Measurements from ENCODE around the gene BCHE. TPM values are rescaled to one million over a fixed set of nuclear protein-coding genes. Genes with fewer than 3 reads are reported as not detected.

BCHE gene
- total RNA-seq = 100 to 1,000 TPM in 1 of 4 donors, 10 to 100 TPM in 2, 1 to 10 TPM in 1; 9.7 to 252 (median 33.4) TPM

GRCh38 chr3:165837058-165837525, at the start of gene BCHE:
Gene BCHE, minus strand, starts transcription at chr3:165837423. Its CDS starts 6,390 bp downstream, at chr3:165831033.
- peak; percentile 40 to 52 for DNase-seq
- Histone ChIP-seq H3K27me3 (no peaks in the 10 kb centered on the region), H3K4me3 (peak within 1 kb of the TSS; percentile 22 to 32), H3K4me1 (no peaks in the 10 kb centered on the region), H3K27ac (peak within 1 kb of the TSS in 1 of 2 donors; percentile 4), H3K36me3 (no peaks in the 10 kb centered on the region), H3K9me3 (no peaks in the 10 kb centered on the region)
- intact Hi-C loops (cut with DNase I; ENCODE audit: low total_unique reads) = no loop called here
- TF ChIP-seq POLR2A (IDR thresholded peaks at IDR 0.05) (peak in 1 of 2 donors; percentile 22), CTCF (IDR thresholded peaks at IDR 0.05) (no peak)

- H3K27ac ChIP-seq = no peak overlapping the region
- no peaks in the 10 kb centered on the region for H3K9me3 ChIP-seq
- no peaks in the 10 kb centered on the region for H3K4me1 ChIP-seq
- intact Hi-C loops (cut with DNase I; ENCODE audit: low total_unique reads) = no loop called here
- H3K4me3 ChIP-seq = no peak overlapping the region
- DNase-seq = no peak
- TF ChIP-seq CTCF (IDR thresholded peaks at IDR 0.05) (no peak), POLR2A (IDR thresholded peaks at IDR 0.05) (no peak)
- no peaks in the 10 kb centered on the region for H3K36me3 ChIP-seq
- H3K27me3 ChIP-seq = no peaks in the 10 kb centered on the region
Measured at GRCh38 chr3:165885558-165886270, 48.5 kb upstream of the BCHE start.

GRCh38 chr3:165884518-165884917, 47.3 kb upstream of the BCHE start:
- Histone ChIP-seq H3K27me3 (no peaks in the 10 kb centered on the region), H3K36me3 (no peaks in the 10 kb centered on the region), H3K4me3 (no peak overlapping the region), H3K4me1 (no peaks in the 10 kb centered on the region), H3K27ac (no peak overlapping the region), H3K9me3 (no peaks in the 10 kb centered on the region)
- no peak for DNase-seq
- no peak for TF ChIP-seq POLR2A (IDR thresholded peaks at IDR 0.05)
- TF ChIP-seq CTCF (IDR thresholded peaks at IDR 0.05) = no peak
- intact Hi-C loops (cut with DNase I; ENCODE audit: low total_unique reads) = no loop called here

GRCh38 chr3:165883863-165884478, 46.7 kb upstream of the BCHE start:
- Histone ChIP-seq H3K4me3 (peak overlapping the region in 1 of 2 donors; percentile 7), H3K27ac (no peak overlapping the region), H3K27me3 (no peaks in the 10 kb centered on the region), H3K36me3 (no peaks in the 10 kb centered on the region), H3K9me3 (no peaks in the 10 kb centered on the region), H3K4me1 (no peaks in the 10 kb centered on the region)
- no peak for DNase-seq
- no peak for TF ChIP-seq POLR2A (IDR thresholded peaks at IDR 0.05)
- intact Hi-C loops (cut with DNase I; ENCODE audit: low total_unique reads) = no loop called here

GRCh38 chr3:165883117-165883516, 45.9 kb upstream of the BCHE start:
- TF ChIP-seq CTCF (IDR thresholded peaks at IDR 0.05) (no peak), POLR2A (IDR thresholded peaks at IDR 0.05) (no peak)

More at GRCh38 chr3:165883117-165883516, 45.9 kb upstream of the BCHE start:
- Histone ChIP-seq H3K4me1 (no peaks in the 10 kb centered on the region), H3K27me3 (no peaks in the 10 kb centered on the region), H3K36me3 (no peaks in the 10 kb centered on the region), H3K9me3 (no peaks in the 10 kb centered on the region), H3K27ac (no peak overlapping the region), H3K4me3 (no peak overlapping the region)
- intact Hi-C loops (cut with DNase I; ENCODE audit: low total_unique reads) = no loop called here
- DNase-seq = no peak

Data from uterus (tissue), 4 donors.